Inferior parietal cortex (tissue), 1 donor: Measurements from ENCODE around the gene COX5B.
"Not testable (repeated sequence)": the region's sequence is repeated elsewhere in the genome, so short reads cannot be mapped to it uniquely, and the experiment has no call there.

Experiments used
- DNase-seq: peaks from one replicate; pipeline ENCODE4 v3.0.0-alpha.2; 2016; ENCODE audit errors: extremely low spot score

COX5B gene

GRCh38 chr2:97673182-97673914, 27.5 kb downstream of the COX5B start:
- DNase-seq = no peak

- DNase-seq = no peak
Observed at GRCh38 chr2:97673915-97674283, 28.0 kb downstream of the COX5B start.

- no peak for DNase-seq
Observed at GRCh38 chr2:97675430-97676113, 29.7 kb downstream of the COX5B start.

GRCh38 chr2:97676620-97677019, 30.8 kb downstream of the COX5B start:
- DNase-seq = no peak

GRCh38 chr2:97677480-97677879, 31.6 kb downstream of the COX5B start:
- no peak for DNase-seq

- no peak for DNase-seq
Observed at GRCh38 chr2:97678298-97678697, 32.4 kb downstream of the COX5B start.

GRCh38 chr2:97687235-97687634, 41.4 kb downstream of the COX5B start:
- DNase-seq = not testable (repeated sequence)

GRCh38 chr2:97688062-97688827, 42.4 kb downstream of the COX5B start:
- DNase-seq = no peak

- no peak for DNase-seq
Observed at GRCh38 chr2:97691166-97691565, 45.3 kb downstream of the COX5B start.

- no peak for DNase-seq
Observed at GRCh38 chr2:97693476-97693875, 47.6 kb downstream of the COX5B start.

- no peak for DNase-seq
Observed at GRCh38 chr2:97695744-97696143, 49.9 kb downstream of the COX5B start.

GRCh38 chr2:97697252-97698235, 51.7 kb downstream of the COX5B start:
- DNase-seq = peak; percentile 95
